Activated T-helper 2 cell treated with anti-CD3 and anti-CD28 coated beads, Interferon-gamma antibody, Interleukin-2, Interleukin-4, amounts not matched to agents 10 μg/mL and 5 μg/mL and 100 μg/mL, durations not matched to agents 14 hours and 24 hours and 36 hours (primary cell): ENCODE results near the gene PSMD12. TPM values are rescaled to one million over a fixed set of nuclear protein-coding genes. Genes with fewer than 3 reads are reported as not detected.
A peak's percentile ranks its signal among the peaks of the same experiment; 100 is the strongest.
"Not testable (repeated sequence)": the region's sequence is repeated elsewhere in the genome, so short reads cannot be mapped to it uniquely, and the experiment has no call there.

Experiments
- DNase-seq: peaks from one replicate; pipeline ENCODE4 v3.0.0; 2021; ENCODE audit warnings: low spot score
- H3K27ac Mint-ChIP-seq: one replicate; pipeline ENCODE4 v1.8.0; 2021; ENCODE audit warnings: mixed read lengths
- H3K27me3 Mint-ChIP-seq: one replicate; pipeline ENCODE4 v1.8.0; 2021; ENCODE audit warnings: low read depth, mixed read lengths
- H3K36me3 Mint-ChIP-seq: one replicate; pipeline ENCODE4 v1.8.0; 2021; ENCODE audit warnings: low read depth, mixed read lengths
- H3K4me1 Mint-ChIP-seq: one replicate; pipeline ENCODE4 v1.8.0; 2021; ENCODE audit warnings: low read depth, mixed read lengths
- H3K4me3 Mint-ChIP-seq: one replicate; pipeline ENCODE4 v1.8.0; 2021; ENCODE audit warnings: low read depth, mild to moderate bottlenecking, moderate library complexity, mixed read lengths
- H3K9me3 Mint-ChIP-seq: one replicate; pipeline ENCODE4 v1.8.0; 2021; ENCODE audit warnings: mixed read lengths
- intact Hi-C: fragments of 100-400 bp; cut with micrococcal nuclease; formaldehyde crosslinking; loops from one replicate; pipeline ENCODE4 v1.15.1; 2023
- total RNA-seq: library from RNA; stranded (reverse); gene quantifications from 2 replicates; pipeline ENCODE4 v1.2.3, GENCODE V29; 2022

The PSMD12 gene
- total RNA-seq, 1 donor from 2014 or later, result 75.4 TPM

DNA sequence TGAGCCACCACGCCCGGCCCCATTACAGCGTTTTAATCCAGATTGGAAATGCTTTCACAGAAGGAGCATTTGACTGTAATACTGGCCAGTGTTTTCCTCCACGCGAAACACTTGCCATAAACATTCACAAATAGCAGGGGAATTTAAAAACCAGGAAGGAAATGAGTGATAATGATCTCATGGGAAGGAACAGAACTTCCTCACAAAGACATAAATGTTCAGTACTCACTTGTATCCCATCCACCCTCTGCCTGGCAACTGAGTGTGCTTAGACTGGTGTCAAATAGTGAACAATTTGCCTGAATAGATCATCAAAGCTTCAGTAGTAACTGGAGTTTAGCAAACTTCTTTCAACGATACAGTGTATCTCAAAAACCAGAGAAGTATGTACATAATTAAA, 54.1 kb downstream of the PSMD12 start:
- no peaks in the 10 kb centered on the region for H3K4me1 Mint-ChIP-seq
- intact Hi-C loops, result no loop called here

DNA sequence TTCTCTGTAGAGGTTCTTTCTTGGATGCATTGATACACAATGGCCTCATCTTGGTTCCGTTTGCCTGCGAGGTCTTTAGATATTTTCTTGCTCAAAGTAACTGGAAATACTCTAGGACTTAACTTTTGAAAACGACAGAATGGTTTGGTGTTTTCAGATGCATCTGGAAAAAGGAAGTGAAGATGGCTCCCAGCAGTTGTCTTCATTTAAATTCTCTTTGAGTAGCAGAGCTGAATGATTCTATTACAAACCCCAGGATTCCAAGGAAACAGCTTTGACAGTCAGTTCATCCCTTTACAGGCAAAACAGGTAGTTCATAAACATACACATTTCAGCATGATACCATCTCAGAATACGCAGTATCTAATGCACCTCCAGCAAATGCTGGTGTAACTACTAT, 54.8 kb downstream of the PSMD12 start:
- no peak for DNase-seq
- intact Hi-C loops, result no loop called here
- Mint-ChIP-seq H3K9me3 (no peaks in the 10 kb centered on the region), H3K4me1 (no peaks in the 10 kb centered on the region), H3K27ac (no peak overlapping the region), H3K4me3 (no peak overlapping the region), H3K27me3 (no peaks in the 10 kb centered on the region), H3K36me3 (no peaks in the 10 kb centered on the region)

More for the DNA sequence above, 54.1 kb downstream of the PSMD12 start:
- Mint-ChIP-seq H3K36me3 (no peaks in the 10 kb centered on the region), H3K27me3 (no peaks in the 10 kb centered on the region), H3K4me3 (no peak overlapping the region), H3K9me3 (no peaks in the 10 kb centered on the region), H3K27ac (no peak overlapping the region)
- DNase-seq, result no peak

DNA sequence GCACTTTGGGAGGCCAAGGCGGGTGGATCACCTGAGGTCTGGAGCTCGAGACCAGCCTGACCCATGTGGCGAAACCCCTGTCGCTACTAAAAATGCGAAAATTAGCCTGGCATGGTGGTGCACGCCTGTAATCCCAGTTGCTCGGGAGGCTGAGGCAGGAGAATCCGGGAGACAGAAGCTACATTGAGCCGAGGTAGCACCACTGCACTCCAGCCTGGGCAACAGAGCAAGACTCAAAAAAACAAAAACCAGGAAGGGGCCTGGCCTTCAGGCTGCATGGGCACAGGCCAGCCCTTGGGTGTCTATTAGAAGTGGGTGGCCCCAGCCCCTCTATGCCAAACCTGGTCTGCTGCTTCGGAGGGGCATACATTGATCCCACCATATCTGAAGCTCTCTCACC, 56.0 kb downstream of the PSMD12 start:
- no peak for DNase-seq
- H3K27ac Mint-ChIP-seq, result no peak overlapping the region
- no peaks in the 10 kb centered on the region for H3K36me3 Mint-ChIP-seq
- H3K9me3 Mint-ChIP-seq, result no peaks in the 10 kb centered on the region
- H3K27me3 Mint-ChIP-seq, result no peaks in the 10 kb centered on the region
- no peak overlapping the region for H3K4me3 Mint-ChIP-seq
- intact Hi-C loops, result no loop called here
- H3K4me1 Mint-ChIP-seq, result no peaks in the 10 kb centered on the region

DNA sequence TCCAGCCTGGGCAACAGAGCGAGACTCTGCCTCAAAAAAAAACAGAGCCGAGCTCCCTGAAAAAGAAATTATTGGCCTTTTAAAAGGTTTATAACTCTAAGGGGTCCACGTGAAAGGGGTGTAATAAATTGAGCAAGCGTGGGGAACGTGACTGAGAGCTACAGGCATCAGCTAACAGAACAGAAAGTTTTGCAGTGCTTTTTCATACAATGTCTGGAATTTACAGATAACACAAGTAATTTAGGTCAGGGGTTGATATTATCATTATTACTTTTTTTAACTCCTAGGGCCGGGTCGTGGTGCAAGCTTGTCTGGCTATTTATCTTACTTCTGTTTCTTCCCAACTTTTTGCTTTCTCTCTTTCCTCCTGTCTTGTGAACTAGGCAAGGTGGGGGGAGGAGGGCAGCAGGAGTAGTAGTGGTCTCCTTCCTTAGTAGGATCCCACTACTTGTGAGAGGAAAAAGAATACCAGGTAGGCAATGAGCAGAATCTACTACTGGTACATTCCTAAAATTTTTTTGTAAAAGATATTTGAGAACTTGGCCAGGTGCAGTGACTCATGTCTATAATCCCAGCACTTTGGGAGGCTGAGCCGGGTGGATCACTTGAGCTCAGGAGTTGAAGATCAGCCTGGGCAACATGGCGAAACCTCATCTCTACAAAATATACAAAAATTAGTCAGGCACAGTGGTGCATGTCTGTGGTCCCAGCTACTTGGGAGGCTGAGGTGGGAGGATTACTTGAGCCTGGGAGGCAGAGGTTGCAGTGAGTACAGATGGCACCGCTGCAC, 60.7 kb downstream of the PSMD12 start:
- H3K9me3 Mint-ChIP-seq, H3K27ac Mint-ChIP-seq, H3K36me3 Mint-ChIP-seq, H3K4me1 Mint-ChIP-seq, intact Hi-C loops, DNase-seq, H3K4me3 Mint-ChIP-seq, H3K27me3 Mint-ChIP-seq: not testable (repeated sequence)

DNA sequence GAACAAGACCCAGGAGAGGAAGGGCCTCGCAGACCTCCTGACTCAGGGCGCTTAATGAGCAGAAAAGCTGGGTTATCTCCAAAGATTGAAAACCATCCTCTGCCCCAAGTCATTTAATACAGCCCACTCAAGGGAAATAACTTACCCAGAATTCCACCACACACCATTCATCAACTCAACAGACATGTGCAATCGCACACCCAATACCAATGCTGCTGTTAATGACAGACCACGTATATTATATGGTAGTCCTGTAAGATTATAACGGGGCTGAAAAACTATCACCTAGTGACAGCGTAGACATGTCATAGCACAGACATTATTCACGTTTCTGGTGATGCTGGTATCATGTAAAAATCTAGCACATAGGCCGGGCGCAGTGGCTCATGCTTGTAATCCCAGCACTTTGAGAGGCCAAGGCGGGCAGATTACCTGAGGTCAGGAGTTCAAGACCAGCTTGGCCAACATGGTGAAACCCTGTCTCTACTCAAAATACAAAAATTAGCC, 68.9 kb downstream of the PSMD12 start:
- no peaks in the 10 kb centered on the region for H3K27me3 Mint-ChIP-seq
- no peaks in the 10 kb centered on the region for H3K4me1 Mint-ChIP-seq
- H3K9me3 Mint-ChIP-seq, result no peaks in the 10 kb centered on the region
- no peak for DNase-seq
- intact Hi-C loops, result no loop called here
- no peak overlapping the region for H3K27ac Mint-ChIP-seq
- no peak overlapping the region for H3K4me3 Mint-ChIP-seq
- H3K36me3 Mint-ChIP-seq, result no peaks in the 10 kb centered on the region

DNA sequence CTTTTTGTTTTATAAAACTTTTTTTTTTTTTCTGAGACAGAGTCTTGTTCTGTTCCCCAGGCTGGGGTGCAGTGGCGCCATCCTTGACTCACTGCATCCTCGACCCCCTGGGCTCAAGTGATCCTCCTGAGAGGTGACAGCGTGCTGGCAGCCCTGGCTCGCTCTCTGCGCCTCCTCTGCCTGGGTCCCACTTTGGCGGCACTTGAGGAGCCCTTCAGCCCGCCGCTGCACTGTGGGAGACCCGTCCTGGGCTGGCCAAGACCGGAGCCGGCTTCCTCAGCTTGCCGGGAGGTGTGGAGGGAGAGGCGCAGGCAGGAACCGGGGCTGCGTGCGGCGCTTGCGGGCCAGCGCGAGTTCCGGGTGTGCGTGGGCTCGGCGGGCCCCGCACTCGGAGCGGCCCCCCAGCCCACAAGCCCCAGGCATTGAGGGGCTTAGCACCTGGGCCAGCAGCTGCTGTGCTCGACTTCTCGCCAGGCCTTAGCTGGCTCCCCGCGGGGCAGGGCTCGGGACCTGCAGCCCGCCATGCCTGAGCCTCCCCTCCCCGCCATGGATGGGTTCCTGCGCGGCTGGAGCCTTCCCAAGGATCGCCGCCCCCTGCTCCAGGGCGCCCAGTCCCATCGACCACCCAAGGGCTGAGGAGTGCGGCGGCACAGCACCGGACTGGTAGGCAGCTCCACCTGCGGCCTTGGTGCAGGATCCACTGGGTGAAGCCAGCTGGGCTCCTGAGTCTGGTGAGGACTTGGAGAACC, 71.8 kb downstream of the PSMD12 start:
- no peak overlapping the region for H3K27ac Mint-ChIP-seq
- no peaks in the 10 kb centered on the region for H3K36me3 Mint-ChIP-seq
- H3K27me3 Mint-ChIP-seq, result no peaks in the 10 kb centered on the region
- intact Hi-C loops, result no loop called here
- H3K9me3 Mint-ChIP-seq, result no peaks in the 10 kb centered on the region
- no peak overlapping the region for H3K4me3 Mint-ChIP-seq
- DNase-seq, result no peak
- H3K4me1 Mint-ChIP-seq, result no peaks in the 10 kb centered on the region

DNA sequence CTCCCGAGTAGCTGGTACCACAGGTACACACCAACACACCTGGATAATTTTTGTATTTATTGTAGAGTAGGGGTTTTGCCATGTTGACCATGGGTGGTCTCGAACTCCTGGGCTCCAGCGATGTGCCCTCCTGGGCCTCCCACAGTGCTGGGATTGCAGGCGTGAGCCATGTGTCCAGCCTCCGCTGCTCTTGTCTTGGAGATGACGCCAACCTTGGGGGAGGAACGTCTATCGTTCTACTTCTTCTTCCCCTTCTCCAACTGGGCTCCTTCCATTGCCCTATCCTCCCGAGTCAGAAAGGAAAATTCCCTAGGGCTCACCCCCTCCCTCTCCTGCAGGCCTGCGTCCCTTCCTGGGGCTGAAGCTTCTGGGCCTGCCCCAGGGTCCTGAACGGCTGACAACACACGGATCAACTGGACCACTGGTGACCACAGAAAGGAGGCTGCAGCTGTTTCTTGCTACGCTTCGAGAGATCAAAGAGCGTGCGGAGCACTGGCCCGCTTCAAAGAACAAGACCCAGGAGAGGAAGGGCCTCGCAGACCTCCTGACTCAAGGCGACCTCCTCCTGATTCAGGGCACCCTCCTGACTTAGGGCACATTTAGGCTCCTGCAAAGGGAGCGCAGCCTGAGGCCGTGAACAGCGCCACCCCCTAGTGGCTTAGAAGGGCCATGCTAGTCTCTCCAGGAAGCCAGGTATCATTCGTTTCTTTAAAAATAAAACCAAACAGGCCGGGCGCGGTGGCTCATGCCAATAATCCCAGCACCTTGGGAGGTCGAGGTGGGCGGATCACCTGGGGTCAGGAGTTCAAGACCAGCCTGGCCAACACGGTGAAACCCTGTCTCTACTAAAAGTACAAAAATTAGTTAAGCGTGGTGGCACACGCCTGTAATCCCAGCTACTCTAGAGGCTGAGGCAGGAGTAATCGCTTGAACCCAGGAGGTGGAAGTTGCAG, 72.8 kb downstream of the PSMD12 start:
- H3K27me3 Mint-ChIP-seq, result no peaks in the 10 kb centered on the region
- intact Hi-C loops, result loop anchor here (1.0 kb wide), 1 partner anchor 72 kb away; no protein-coding TSS in a partner anchor
- H3K36me3 Mint-ChIP-seq, result no peaks in the 10 kb centered on the region
- H3K9me3 Mint-ChIP-seq, result no peaks in the 10 kb centered on the region
- peak; percentile 57 for DNase-seq
- no peak overlapping the region for H3K27ac Mint-ChIP-seq
- no peaks in the 10 kb centered on the region for H3K4me1 Mint-ChIP-seq
- H3K4me3 Mint-ChIP-seq, result no peak overlapping the region

DNA sequence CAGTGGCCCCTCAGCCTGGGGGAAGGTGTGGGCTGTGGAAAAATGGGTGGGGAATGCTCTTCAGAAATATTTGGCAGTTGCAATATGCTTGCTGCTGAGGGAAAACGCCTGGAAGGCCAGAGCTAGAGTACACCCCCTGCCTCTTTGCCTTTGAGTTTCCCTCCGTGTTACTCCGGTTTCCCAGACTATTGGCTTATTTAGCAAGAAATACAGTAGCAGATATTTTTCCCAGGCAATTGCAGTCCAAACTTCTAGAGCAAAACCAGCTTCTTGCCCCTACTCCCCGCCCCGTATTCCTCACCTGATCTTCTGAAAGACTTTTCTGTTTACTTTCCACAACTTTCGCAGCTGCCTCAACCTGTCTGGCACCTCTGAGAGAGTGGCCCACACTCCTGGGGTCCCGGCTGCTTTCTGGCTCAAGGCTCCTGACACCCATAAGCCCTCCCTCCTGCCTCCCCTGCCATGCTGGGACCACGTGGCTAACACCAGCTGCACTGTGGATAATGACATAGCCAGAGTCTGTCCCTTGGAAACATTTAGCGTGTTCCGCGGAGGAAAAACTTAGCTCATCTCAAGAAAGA, 75.6 kb downstream of the PSMD12 start:
- Mint-ChIP-seq H3K4me1 (no peaks in the 10 kb centered on the region), H3K4me3 (no peak overlapping the region), H3K27me3 (no peaks in the 10 kb centered on the region), H3K27ac (no peak overlapping the region), H3K9me3 (no peaks in the 10 kb centered on the region), H3K36me3 (no peaks in the 10 kb centered on the region)
- DNase-seq, result no peak
- intact Hi-C loops, result no loop called here

DNA sequence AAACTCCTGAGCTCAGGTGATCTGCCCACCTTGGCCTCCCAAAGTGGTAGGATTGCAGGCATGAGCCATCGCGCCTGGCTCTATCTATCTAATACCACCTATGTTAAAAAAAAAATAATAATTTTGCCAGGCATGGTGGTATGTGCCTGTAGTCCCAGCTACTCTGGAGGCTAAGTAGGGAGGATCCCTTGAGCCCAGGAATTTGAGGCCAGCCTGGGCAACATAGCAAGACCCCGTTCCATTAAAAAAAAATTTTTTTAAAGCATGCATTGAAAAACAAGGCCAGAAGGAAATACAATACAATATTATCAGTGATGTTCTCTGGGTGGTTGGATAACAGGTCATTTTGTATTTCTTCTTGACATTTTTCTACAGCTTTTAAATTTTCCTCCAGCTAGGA, 76.1 kb downstream of the PSMD12 start:
- Mint-ChIP-seq H3K27ac (no peak overlapping the region), H3K36me3 (no peaks in the 10 kb centered on the region), H3K27me3 (no peaks in the 10 kb centered on the region), H3K9me3 (no peaks in the 10 kb centered on the region), H3K4me1 (no peaks in the 10 kb centered on the region), H3K4me3 (no peak overlapping the region)
- intact Hi-C loops, result no loop called here
- no peak for DNase-seq

DNA sequence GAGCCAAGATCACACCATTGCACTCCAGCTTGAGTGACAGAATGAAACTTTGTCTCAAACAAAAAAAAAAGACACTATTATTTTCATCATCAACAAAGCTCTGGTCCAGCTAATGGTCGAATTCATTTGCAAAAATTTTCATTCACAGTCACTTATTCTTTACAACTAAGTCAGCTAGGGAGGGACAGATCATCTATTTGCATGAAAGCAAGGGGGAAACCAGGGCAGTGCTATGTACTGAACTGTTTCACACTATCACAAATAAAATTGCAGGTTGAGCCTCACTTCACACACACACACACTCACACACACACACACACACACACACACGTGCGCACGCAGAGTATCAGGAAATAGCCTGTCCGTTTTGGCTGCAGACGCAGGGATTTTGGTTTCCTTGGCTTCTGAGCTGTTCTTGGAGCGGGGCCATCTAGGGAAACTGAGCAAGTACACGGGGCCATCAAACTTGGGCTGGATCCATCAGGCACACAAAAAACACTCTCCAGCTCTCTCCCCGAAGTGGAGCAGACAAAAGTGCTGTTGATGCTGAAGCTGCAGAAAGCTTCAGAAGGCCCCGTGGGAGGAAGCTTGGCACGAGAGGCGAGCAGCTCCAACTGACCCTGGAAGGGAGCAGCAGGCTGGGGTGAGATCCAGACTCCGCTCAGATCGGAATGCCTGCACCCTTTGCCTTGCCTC, 77.0 kb downstream of the PSMD12 start:
- H3K27ac Mint-ChIP-seq, result no peak overlapping the region
- intact Hi-C loops, result no loop called here
- no peak overlapping the region for H3K4me3 Mint-ChIP-seq
- H3K4me1 Mint-ChIP-seq, result no peaks in the 10 kb centered on the region
- no peak for DNase-seq
- no peaks in the 10 kb centered on the region for H3K36me3 Mint-ChIP-seq
- H3K9me3 Mint-ChIP-seq, result no peaks in the 10 kb centered on the region
- H3K27me3 Mint-ChIP-seq, result no peaks in the 10 kb centered on the region
